ENCODE results near the gene ABCB8. TPM values are rescaled to one million over a fixed set of nuclear protein-coding genes. Genes with fewer than 3 reads are reported as not detected.
"Not testable (repeated sequence)": the region's sequence is repeated elsewhere in the genome, so short reads cannot be mapped to it uniquely, and the experiment has no call there.

The ABCB8 gene
- total RNA-seq, 1 donor from 2014 or later, result 7.9 TPM

GRCh38 chr7:151040616-151041375, 12.5 kb downstream of the ABCB8 start:
- no peaks in the 10 kb centered on the region for H3K79me2 ChIP-seq (ENCODE audit: low read depth)
- no peak for DNase-seq (ENCODE audit: low spot score)
- H3K36me3 Mint-ChIP-seq, result no peaks in the 10 kb centered on the region
- no peaks in the 10 kb centered on the region for H3K36me3 ChIP-seq
- no peaks in the 10 kb centered on the region for H3F3A ChIP-seq (ENCODE audit: low read depth)
- H2AFZ ChIP-seq (replicated peaks), result no peak overlapping the region
- no peaks in the 10 kb centered on the region for H3K9me3 Mint-ChIP-seq
- H3K27ac ChIP-seq, result no peak overlapping the region
- no peaks in the 10 kb centered on the region for H3K9me3 ChIP-seq (ENCODE audit: low read depth)
- H4K20me1 ChIP-seq (ENCODE audit: low read depth), result no peaks in the 10 kb centered on the region
- no peak overlapping the region for H3K27ac Mint-ChIP-seq
- no peak overlapping the region for H3K4me3 ChIP-seq
- no peak overlapping the region for H3K4me3 Mint-ChIP-seq
- no peak for TF ChIP-seq EZH2 (IDR thresholded peaks at IDR 0.05)
- TF ChIP-seq EZH2phosphoT487 (IDR thresholded peaks at IDR 0.05), result no peak
- TF ChIP-seq CTCF (IDR thresholded peaks at IDR 0.05), result no peak
- no peaks in the 10 kb centered on the region for H3K27me3 ChIP-seq
- H3K9ac ChIP-seq, result peak overlapping the region; percentile 45
- H3K4me1 Mint-ChIP-seq, result peaks cover 9% of the 10 kb centered on the region
- peaks cover 2% of the 10 kb centered on the region for H3K27me3 Mint-ChIP-seq (ENCODE audit: insufficient read depth, low read depth)
- H3K4me1 ChIP-seq, result no peaks in the 10 kb centered on the region
- no peak overlapping the region for H3K4me2 ChIP-seq

GRCh38 chr7:151043449-151043848, 15.2 kb downstream of the ABCB8 start:
- H3K4me1 ChIP-seq; H3K36me3 Mint-ChIP-seq; H3K27me3 ChIP-seq; H3K9me3 ChIP-seq (ENCODE audit: low read depth); DNase-seq (ENCODE audit: low spot score); H3F3A ChIP-seq (ENCODE audit: low read depth); H3K27me3 Mint-ChIP-seq (ENCODE audit: insufficient read depth, low read depth); H2AFZ ChIP-seq (replicated peaks); H3K9me3 Mint-ChIP-seq; H3K4me3 Mint-ChIP-seq; H4K20me1 ChIP-seq (ENCODE audit: low read depth); H3K4me3 ChIP-seq; H3K4me2 ChIP-seq; H3K27ac ChIP-seq; H3K9ac ChIP-seq; H3K4me1 Mint-ChIP-seq; H3K27ac Mint-ChIP-seq; H3K79me2 ChIP-seq (ENCODE audit: low read depth); H3K36me3 ChIP-seq: not testable (repeated sequence)

GRCh38 chr7:151043959-151044358, 15.7 kb downstream of the ABCB8 start:
- Histone ChIP-seq H3F3A (ENCODE audit: low read depth) (no peaks in the 10 kb centered on the region), H4K20me1 (ENCODE audit: low read depth) (no peaks in the 10 kb centered on the region), H3K27ac (no peak overlapping the region), H3K79me2 (ENCODE audit: low read depth) (no peaks in the 10 kb centered on the region), H3K4me3 (no peak overlapping the region), H2AFZ (replicated peaks) (no peak overlapping the region), H3K9me3 (ENCODE audit: low read depth) (no peaks in the 10 kb centered on the region), H3K36me3 (no peaks in the 10 kb centered on the region), H3K9ac (no peak overlapping the region), H3K4me1 (no peaks in the 10 kb centered on the region), H3K4me2 (no peak overlapping the region), H3K27me3 (peaks cover 6% of the 10 kb centered on the region)
- no peaks in the 10 kb centered on the region for H3K9me3 Mint-ChIP-seq
- H3K4me3 Mint-ChIP-seq, result no peak overlapping the region
- no peaks in the 10 kb centered on the region for H3K36me3 Mint-ChIP-seq
- DNase-seq (ENCODE audit: low spot score), result no peak
- H3K27ac Mint-ChIP-seq, result no peak overlapping the region
- no peak for TF ChIP-seq EZH2phosphoT487 (IDR thresholded peaks at IDR 0.05)
- no peak for TF ChIP-seq CTCF (IDR thresholded peaks at IDR 0.05)
- TF ChIP-seq EZH2 (IDR thresholded peaks at IDR 0.05), result no peak
- peaks cover 2% of the 10 kb centered on the region for H3K27me3 Mint-ChIP-seq (ENCODE audit: insufficient read depth, low read depth)
- H3K4me1 Mint-ChIP-seq, result peaks cover 6% of the 10 kb centered on the region

GRCh38 chr7:151045262-151045661, 17.0 kb downstream of the ABCB8 start:
- Histone ChIP-seq H3K36me3 (no peaks in the 10 kb centered on the region), H4K20me1 (ENCODE audit: low read depth) (peaks cover 8% of the 10 kb centered on the region), H3K4me1 (no peaks in the 10 kb centered on the region), H3K4me3 (no peak overlapping the region), H3K27ac (no peak overlapping the region), H3K9me3 (ENCODE audit: low read depth) (no peaks in the 10 kb centered on the region), H3K4me2 (no peak overlapping the region), H3F3A (ENCODE audit: low read depth) (no peaks in the 10 kb centered on the region), H3K79me2 (ENCODE audit: low read depth) (no peaks in the 10 kb centered on the region), H2AFZ (replicated peaks) (no peak overlapping the region), H3K27me3 (peaks cover 19% of the 10 kb centered on the region), H3K9ac (no peak overlapping the region)
- H3K9me3 Mint-ChIP-seq, result no peaks in the 10 kb centered on the region
- no peak for DNase-seq (ENCODE audit: low spot score)
- H3K27me3 Mint-ChIP-seq (ENCODE audit: insufficient read depth, low read depth), result peaks cover 6% of the 10 kb centered on the region
- no peaks in the 10 kb centered on the region for H3K4me1 Mint-ChIP-seq
- no peaks in the 10 kb centered on the region for H3K36me3 Mint-ChIP-seq
- no peak overlapping the region for H3K27ac Mint-ChIP-seq
- TF ChIP-seq CTCF (IDR thresholded peaks at IDR 0.05), result no peak
- no peak for TF ChIP-seq EZH2phosphoT487 (IDR thresholded peaks at IDR 0.05)
- no peak for TF ChIP-seq EZH2 (IDR thresholded peaks at IDR 0.05)
- no peak overlapping the region for H3K4me3 Mint-ChIP-seq

Data from neural progenitor cell (in vitro differentiated cells).